GM21576 (cell line): ENCODE results near the gene AMIGO3.

Source experiments
- ATAC-seq: cut with Tn5 transposase; IDR thresholded peaks from one replicate; pipeline ENCODE4 v1.9.1; 2021; ENCODE audit warnings: mild to moderate bottlenecking, moderate library complexity; ENCODE audit not compliant: unreplicated experiment

Gene AMIGO3

DNA sequence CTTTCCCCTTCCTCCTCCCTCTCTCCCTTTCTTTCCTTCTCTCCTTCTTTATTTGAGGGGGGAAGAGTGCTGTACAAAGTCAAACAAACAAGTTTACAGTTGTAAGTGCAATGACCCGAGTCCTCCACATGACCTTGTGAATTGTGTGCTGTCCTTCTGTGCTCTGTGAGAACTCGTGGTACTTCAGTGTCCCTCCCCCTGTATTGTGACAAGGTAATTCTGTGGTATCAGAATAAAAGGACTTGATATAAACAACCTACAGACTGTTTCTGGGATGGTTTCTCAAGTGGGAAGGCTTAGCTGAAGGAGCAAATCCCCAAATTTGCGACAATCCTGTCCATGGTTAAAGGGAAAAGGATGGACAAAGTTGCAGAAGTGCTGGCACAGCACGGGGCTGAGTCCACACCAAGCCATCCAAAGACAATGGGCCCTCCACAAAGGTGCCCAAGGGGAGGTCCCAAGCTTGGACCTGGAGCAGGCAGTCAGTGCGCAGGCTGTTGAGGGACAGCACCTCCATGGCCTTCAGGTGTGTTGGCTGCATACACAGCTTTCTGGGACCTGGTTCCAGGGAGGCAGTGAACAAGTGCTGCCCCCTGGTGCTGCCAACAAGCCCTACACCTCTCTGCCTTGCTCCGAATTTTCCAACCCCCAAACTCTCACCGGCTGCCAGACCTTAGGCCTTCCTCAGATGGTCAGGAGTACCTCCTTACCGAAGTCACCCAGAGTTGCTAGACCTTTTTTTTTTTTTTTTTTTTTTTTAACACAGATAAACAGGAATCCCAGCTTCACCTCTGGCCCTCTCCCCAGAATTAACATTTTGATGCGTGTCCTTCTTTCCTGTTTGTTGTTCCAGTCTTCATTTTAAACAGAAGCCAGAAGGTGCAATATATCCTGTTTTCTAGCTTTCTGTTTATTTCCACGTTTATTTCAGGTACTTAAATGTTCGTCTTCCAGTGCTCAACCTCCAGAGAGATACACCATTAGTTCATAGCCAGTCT, 47.9 kb downstream of the AMIGO3 start:
- no peak for ATAC-seq

DNA sequence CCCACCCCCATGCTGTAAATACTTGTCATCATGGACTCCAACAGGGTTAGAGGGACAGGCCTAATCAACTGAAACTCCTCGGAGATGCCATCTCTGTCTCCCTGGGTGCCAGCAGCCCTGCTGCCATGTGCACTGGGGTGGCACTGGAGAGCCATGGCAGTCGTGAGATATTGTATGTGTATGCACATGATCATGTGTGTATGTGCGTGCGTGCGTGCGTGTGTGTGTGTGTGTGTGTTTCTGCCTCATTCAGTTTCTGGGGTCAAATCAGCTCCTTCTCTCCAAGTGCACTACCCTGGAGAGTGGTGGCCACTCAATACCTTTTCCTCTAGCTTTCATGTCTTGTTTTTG, 48.6 kb downstream of the AMIGO3 start:
- ATAC-seq = no peak

DNA sequence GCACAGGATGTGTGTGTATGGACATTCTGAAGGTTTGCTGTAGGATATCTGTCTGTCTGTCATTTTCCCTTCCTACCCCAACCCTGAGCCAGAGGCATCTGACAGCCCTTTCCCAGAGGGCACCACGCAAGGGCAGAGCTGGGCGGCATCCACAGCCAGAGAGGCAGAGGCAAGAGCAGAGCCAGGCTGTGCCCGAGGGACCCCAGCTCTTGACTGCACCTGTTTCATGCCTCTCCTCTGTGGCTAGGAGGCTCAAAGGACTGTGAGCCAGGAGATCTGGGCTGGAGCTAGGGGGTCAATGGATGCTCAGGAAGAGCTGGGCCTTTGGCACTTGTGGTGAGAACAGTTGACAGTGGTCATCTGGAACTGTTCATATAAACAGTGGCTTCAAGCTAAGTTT, 50.1 kb downstream of the AMIGO3 start:
- no peak for ATAC-seq

DNA sequence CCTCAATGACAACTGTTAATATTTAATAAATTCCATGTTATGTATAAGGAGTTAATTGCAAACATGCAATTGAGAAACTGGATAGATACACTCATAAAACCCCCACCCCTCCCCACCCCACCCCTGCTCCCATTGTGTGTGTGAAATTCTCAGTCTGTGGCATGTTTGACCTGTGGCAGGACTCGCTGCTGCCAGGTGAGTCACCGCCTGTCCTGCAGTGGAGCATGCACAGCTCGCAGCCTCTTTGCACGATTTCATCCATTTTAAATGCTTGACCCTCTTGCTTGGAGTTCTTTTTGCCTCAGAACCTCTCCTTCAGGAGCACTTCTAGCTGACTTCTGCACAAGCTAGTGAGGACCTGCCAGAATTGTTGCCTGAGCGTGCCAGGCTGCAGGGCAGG, 50.6 kb downstream of the AMIGO3 start:
- no peak for ATAC-seq

DNA sequence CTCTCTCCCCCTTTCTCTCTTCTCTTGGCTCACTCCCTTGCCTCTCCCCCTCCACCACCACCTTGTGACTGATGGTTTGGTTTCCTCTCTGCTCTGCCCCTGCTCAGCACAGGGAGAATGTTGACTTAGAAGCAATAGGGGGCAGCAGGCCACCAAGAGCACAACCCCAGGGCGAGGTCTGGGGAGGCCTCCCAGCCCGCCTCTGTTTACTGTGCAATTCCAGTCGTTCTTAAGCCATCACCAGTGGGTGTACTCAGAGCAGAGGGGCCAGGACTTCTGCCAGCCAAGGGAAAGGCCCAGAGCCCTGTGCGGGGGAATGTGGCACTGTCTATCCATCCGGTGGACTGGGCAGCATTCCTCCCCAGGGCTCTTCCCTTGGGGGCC, 51.1 kb downstream of the AMIGO3 start:
- no peak for ATAC-seq

DNA sequence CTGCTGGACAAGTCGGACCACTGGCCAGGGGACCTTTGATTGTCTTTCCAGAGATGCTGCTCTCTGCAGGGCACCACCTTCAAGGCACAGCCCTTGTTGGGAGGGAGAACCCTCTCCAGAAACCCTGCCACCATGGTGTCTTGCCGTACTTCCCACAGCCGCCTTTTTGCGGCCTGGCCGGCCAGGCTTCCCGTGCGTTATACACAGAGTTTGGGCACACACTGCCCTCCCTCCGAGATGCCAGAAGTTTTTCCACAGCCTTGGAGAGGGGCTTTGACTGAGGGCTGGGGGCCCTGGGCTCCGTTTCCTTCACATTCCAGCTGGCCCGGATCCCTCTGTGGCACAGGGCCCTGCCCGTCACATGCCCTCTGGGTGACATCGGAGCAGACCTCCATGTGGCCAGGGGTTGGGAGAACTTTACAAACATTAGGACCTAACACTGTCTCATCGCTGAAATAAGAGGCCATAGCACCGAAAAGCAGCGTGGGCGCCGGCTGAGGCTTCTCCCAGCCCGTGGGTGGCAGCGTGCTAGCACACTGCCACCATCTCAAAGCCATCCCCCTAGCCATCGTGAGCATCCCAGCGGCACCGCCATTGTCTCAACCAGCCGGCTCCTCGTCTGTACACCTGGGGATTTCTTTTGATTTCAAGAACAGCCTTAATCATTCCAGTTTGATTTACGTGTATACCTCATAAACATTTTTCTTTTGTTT, 51.6 kb downstream of the AMIGO3 start:
- ATAC-seq = no peak
